HAP-1 (cell line): ENCODE data around the gene ATXN7L2.
A peak's percentile ranks its signal among the peaks of the same experiment; 100 is the strongest.
"Not testable (repeated sequence)": the region's sequence is repeated elsewhere in the genome, so short reads cannot be mapped to it uniquely, and the experiment has no call there.

Experiments used
- DNase-seq, 2 experiments: peaks; one replicate each; pipeline ENCODE4 v3.0.0-alpha.2; 2016 to 2020; ENCODE audit warnings: low spot score in 2 of 2
- H3K27me3 ChIP-seq: fragments of 250-450 bp; sonication (Bioruptor Pico); 2 replicates; pipeline ENCODE4 v1.5.1; 2020; ENCODE audit warnings: low read depth, mild to moderate bottlenecking, moderate library complexity
- H3K36me3 ChIP-seq: fragments of 250-450 bp; sonication (Bioruptor Pico); replicated peaks from 2 replicates; pipeline ENCODE4 v1.5.1; 2020; ENCODE audit warnings: mild to moderate bottlenecking
- H3K4me1 ChIP-seq: fragments of 250-450 bp; sonication (Bioruptor Pico); 2 replicates; pipeline ENCODE4 v1.5.1; 2020; ENCODE audit warnings: mild to moderate bottlenecking
- H3K4me3 ChIP-seq: fragments of 250-450 bp; sonication (Bioruptor Pico); 2 replicates; pipeline ENCODE4 v1.5.1; 2020; ENCODE audit warnings: mild to moderate bottlenecking, moderate library complexity
- H3K9me3 ChIP-seq: fragments of 250-450 bp; sonication (Bioruptor Pico); 2 replicates; pipeline ENCODE4 v1.5.1; 2020; ENCODE audit warnings: mild to moderate bottlenecking, moderate library complexity
- in situ Hi-C: fragments of 300-500 bp; cut with MboI; formaldehyde crosslinking; loops from 3 replicates; pipeline ENCODE4 v1.14.3; 2020; ENCODE audit warnings: low sequenced_read_pairs, inconsistent platforms, mixed read lengths

ATXN7L2 gene

DNA sequence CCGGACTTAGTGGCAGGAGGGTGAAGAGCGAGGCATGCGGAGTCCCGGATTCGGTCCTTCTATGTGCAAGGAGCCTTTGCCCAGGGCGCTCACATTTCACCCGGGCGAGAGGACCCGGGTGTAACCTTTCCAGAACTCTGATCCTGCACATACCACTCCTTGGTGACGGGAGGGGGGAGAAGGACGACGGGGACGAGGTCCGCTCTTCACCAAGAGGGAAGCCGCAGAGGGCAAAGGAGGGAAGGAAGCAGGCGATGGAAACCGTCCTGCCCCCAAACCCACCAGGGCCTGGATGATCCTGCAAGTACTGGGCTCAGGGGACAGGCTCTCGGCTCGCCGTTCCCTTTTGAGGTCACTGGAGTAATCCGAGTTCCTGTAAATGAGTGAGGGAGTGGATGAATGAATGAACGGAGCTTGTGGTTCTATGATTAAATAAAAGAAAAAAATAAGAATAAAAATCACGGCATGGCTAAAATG lies 16.4 kb upstream of the ATXN7L2 start:
- peak overlapping the region; percentile 43 for H3K4me3 ChIP-seq

DNA sequence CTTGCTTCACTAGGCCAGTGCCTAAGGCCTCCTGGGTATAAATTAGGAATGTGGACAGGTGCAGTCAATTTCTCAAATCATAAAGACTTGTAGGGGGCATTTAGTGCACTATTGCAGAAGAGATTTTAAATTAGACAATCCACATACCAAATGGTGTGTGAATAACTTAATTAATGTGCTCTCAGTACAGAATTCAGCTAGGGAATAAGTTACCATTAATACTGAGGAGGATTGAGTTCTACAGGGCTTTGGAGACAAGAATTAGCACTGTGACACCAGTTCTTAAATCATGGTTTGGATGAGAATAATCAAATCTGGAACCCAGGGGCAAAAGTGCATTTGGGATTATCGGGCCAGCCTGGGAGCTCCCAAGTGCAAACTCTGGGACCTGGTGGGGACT lies 15.6 kb upstream of the ATXN7L2 start:
- no peaks in the 10 kb centered on the region for H3K9me3 ChIP-seq
- no peak for DNase-seq
- peaks cover 31% of the 10 kb centered on the region for H3K4me1 ChIP-seq
- H3K36me3 ChIP-seq = no peaks in the 10 kb centered on the region
- H3K27me3 ChIP-seq = no peaks in the 10 kb centered on the region; the same call in none of the 2 replicates
- in situ Hi-C loops = no loop called here
- H3K4me3 ChIP-seq = no peak overlapping the region

More for the DNA sequence above, 16.4 kb upstream of the ATXN7L2 start:
- Histone ChIP-seq H3K27me3 (no peaks in the 10 kb centered on the region; the same call in none of the 2 replicates), H3K4me1 (peaks cover 31% of the 10 kb centered on the region), H3K9me3 (no peaks in the 10 kb centered on the region), H3K36me3 (no peaks in the 10 kb centered on the region)
- peak in 1 of 2 experiments; percentile 49 for DNase-seq
- in situ Hi-C loops = no loop called here

DNA sequence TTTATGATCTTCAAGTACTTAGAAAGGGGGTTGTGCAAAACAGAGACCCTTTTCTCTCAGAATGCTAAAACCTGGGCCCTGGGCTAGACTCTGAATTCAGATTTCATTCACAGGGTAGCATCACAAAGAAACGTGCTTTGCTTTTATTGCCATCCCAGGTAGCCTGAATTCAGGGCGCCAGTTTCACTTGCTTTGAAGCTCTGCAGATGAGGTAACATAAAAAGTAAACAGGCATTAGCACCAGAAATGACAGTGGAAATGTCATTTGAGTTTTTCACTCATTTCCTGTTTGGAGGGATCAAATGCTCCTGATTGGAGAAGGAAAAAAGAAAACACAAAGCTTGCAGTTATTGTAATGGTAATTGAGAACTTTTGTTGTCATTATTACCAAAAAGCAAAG lies 14.8 kb upstream of the ATXN7L2 start:
- peaks cover 31% of the 10 kb centered on the region for H3K4me1 ChIP-seq
- no peaks in the 10 kb centered on the region for H3K9me3 ChIP-seq
- no peak overlapping the region for H3K4me3 ChIP-seq
- in situ Hi-C loops = no loop called here
- no peaks in the 10 kb centered on the region for H3K36me3 ChIP-seq
- H3K27me3 ChIP-seq = no peaks in the 10 kb centered on the region; the same call in none of the 2 replicates
- peak in 1 of 2 experiments; percentile 87 for DNase-seq

DNA sequence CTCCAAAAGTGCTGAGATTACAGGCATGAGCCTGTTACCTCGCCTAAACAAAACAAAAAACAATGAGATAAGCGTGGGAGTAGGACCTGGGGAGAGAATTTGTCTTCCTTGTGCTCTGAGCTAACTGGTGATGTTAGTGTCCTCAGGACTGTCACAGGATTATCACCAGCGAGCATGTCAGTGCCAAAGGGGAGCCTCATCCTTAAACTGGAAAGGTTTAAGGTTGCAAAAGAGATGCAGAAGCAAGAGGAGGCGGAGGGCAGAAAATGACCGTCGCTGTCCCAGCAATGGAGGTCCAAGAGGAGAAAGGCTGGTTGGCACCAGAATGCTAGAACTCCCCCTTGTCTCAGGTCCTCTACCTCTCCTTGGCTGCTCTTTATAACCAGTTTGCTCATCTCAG lies 13.5 kb upstream of the ATXN7L2 start:
- no peaks in the 10 kb centered on the region; the same call in none of the 2 replicates for H3K27me3 ChIP-seq
- no peak overlapping the region for H3K4me3 ChIP-seq
- H3K36me3 ChIP-seq = no peaks in the 10 kb centered on the region
- peaks cover 25% of the 10 kb centered on the region for H3K4me1 ChIP-seq
- no peaks in the 10 kb centered on the region for H3K9me3 ChIP-seq
- in situ Hi-C loops = no loop called here
- DNase-seq = no peak

DNA sequence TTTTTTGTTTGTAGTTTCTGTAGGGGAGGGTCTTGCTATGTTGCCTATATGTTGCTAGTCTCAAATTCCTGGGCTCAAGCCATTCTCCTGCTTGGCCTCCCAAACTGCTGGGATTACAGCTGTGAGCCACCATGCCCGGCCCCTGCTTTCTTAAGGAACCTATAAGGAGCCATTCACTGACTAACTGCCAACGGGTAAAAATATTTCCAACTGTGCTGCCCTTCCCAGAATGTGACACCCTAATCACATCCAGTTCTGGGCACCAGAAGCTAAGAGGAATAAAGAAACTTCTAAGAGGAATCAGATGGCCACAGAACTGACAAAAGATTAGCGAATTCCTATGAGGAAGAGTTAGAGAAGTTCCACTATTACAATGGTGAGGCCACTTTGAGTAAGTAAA lies 10.9 kb upstream of the ATXN7L2 start:
- H3K4me1 ChIP-seq = peaks cover 17% of the 10 kb centered on the region
- H3K4me3 ChIP-seq = no peak overlapping the region
- H3K36me3 ChIP-seq = no peaks in the 10 kb centered on the region
- H3K9me3 ChIP-seq = no peaks in the 10 kb centered on the region
- no peaks in the 10 kb centered on the region; the same call in none of the 2 replicates for H3K27me3 ChIP-seq
- in situ Hi-C loops = no loop called here
- DNase-seq = no peak

DNA sequence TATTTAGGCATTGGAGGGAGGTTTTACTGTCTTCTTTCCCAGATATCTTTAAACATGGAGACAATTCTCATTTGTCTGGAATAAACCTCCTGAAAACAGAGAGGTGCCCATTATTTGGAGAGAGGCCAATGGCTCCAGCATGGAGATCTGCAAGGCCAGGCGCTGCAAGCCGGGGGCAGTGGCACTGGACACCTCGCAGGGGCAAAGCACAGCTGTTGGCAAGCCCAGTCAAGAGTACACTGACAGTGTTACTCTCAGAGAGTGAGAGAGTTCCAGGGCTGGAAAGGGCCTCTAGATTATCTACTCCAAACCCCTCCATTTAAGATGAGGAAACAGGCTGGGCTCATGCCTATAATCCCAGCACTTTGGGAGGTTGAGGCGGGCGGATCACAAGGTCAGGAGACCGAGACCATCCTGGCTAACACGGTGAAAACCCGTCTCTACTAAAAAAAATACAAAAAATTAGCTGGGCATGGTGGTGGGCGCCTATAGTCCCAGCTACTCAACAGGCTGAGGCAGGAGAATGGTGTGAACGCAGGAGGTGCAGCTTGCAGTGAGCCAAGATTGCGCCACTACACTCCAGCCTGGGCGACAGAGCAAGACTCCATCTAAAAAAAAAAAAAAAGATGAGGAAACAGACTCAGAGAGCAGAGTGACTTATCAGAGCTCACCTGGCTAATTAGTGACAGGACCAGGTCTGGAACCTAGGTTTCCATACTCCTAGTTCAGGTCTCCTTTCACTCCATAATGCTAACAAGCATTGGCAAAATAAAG lies 10.2 kb upstream of the ATXN7L2 start:
- H3K27me3 ChIP-seq, DNase-seq, H3K9me3 ChIP-seq, H3K36me3 ChIP-seq, in situ Hi-C loops, H3K4me3 ChIP-seq: not testable (repeated sequence)
- H3K4me1 ChIP-seq = peaks cover 11% of the 10 kb centered on the region

DNA sequence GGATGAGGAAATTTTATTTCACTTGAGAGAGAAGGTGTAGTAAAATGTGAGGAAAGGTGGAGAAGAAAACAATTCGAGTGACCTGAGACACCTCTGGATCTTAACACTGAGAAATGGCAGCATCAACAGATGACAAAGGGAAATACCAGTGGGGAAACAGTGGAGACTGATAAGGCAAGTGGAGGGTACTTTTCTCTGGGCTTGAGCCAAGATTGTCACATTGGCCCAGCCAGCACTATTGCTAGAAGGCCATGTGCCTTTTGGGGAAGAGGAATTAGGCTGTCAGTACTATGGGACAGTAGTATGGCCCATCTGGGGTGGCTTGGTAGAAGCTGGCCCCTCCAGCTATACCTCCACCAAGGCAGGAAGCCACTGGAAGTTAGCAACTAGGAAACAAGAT lies 9.0 kb upstream of the ATXN7L2 start:
- Histone ChIP-seq H3K36me3 (no peaks in the 10 kb centered on the region), H3K9me3 (no peaks in the 10 kb centered on the region), H3K4me1 (no peaks in the 10 kb centered on the region), H3K4me3 (no peak overlapping the region), H3K27me3 (no peaks in the 10 kb centered on the region; the same call in none of the 2 replicates)
- in situ Hi-C loops = no loop called here
- DNase-seq = no peak

DNA sequence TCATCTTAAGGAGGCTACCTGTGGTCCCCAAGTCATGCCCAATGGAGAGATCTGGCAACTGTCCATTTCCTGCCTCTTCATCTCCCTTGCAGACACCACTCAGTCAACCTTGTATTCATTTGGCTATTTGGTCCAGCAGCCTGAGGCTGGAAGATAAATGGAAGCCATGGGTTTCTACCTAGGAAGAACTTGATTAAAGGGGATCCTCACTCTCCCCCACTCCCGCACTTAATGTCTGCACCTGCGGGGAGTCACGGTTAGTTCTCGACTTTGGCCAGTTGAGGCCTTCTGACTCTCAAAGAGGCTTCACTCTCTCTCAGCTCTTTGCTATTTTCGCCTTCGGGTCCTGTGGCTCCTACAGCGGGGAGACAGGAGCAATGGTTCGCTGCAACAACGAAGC lies 8.4 kb upstream of the ATXN7L2 start:
- in situ Hi-C loops = no loop called here
- no peaks in the 10 kb centered on the region for H3K4me1 ChIP-seq
- no peak for DNase-seq
- H3K4me3 ChIP-seq = no peak overlapping the region
- no peaks in the 10 kb centered on the region for H3K36me3 ChIP-seq
- H3K9me3 ChIP-seq = no peaks in the 10 kb centered on the region
- H3K27me3 ChIP-seq = no peaks in the 10 kb centered on the region; the same call in none of the 2 replicates

DNA sequence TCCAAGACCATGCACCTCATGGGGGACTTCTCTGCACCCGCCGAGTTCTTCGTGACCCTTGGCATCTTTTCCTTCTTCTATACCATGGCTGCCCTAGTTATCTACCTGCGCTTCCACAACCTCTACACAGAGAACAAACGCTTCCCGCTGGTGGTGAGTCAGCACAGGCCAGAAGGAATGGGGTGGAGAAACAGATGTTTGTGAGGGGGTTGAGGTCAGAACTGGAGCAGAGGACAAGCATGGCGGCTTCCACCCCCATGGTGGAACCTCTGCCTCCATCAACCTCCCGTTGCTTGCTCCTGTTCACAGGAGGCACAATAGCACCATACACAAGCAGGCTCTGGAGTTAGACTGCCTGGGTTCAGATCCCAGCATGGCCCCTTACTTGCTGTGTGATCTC lies 6.9 kb upstream of the ATXN7L2 start:
- DNase-seq = no peak
- no peaks in the 10 kb centered on the region for H3K27me3 ChIP-seq
- no peak overlapping the region for H3K4me3 ChIP-seq
- no peaks in the 10 kb centered on the region for H3K4me1 ChIP-seq
- no peaks in the 10 kb centered on the region for H3K9me3 ChIP-seq
- H3K36me3 ChIP-seq = no peaks in the 10 kb centered on the region
- in situ Hi-C loops = no loop called here

DNA sequence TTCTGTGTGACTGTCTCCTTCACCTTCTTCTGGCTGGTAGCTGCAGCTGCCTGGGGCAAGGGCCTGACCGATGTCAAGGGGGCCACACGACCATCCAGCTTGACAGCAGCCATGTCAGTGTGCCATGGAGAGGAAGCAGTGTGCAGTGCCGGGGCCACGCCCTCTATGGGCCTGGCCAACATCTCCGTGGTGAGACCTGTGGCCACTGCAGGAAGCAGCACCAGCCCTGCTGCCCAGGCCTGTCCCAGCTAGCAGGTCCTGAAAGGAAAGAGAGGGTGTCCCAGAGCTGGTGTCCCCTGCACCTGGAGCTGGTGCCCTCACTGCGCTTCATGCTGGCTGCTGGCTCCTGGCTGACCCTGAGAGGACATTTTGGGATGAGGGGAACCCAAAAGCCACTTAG lies 5.9 kb upstream of the ATXN7L2 start:
- in situ Hi-C loops = no loop called here
- DNase-seq = no peak
- H3K9me3 ChIP-seq = no peaks in the 10 kb centered on the region
- no peak overlapping the region for H3K4me3 ChIP-seq
- no peaks in the 10 kb centered on the region for H3K36me3 ChIP-seq
- H3K27me3 ChIP-seq = no peaks in the 10 kb centered on the region
- peaks cover under 1% of the 10 kb centered on the region; the same call in 1 of the 2 replicates for H3K4me1 ChIP-seq

DNA sequence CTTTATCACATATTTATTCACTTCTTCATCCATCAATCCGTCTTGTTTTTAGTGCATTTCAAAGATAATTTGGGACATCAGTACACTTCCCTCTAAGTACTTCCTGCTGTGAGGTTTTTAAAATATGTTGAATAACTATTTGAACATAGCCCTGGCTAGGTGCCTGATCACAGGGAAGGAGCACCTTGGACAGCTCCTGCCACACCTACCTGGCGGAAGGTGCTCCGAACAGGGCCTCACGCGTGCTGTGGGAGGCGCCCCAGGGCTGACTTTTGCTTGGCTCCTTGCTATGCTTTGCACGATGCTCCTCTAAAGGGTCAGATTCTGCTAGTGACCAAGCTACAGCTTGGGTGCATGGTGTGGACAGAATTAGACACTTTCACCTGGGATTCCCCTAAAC lies 4.9 kb upstream of the ATXN7L2 start:
- in situ Hi-C loops = no loop called here
- no peak overlapping the region for H3K4me3 ChIP-seq
- no peaks in the 10 kb centered on the region for H3K9me3 ChIP-seq
- H3K36me3 ChIP-seq = no peaks in the 10 kb centered on the region
- no peak for DNase-seq
- H3K27me3 ChIP-seq = no peaks in the 10 kb centered on the region
- peaks cover 5% of the 10 kb centered on the region for H3K4me1 ChIP-seq

DNA sequence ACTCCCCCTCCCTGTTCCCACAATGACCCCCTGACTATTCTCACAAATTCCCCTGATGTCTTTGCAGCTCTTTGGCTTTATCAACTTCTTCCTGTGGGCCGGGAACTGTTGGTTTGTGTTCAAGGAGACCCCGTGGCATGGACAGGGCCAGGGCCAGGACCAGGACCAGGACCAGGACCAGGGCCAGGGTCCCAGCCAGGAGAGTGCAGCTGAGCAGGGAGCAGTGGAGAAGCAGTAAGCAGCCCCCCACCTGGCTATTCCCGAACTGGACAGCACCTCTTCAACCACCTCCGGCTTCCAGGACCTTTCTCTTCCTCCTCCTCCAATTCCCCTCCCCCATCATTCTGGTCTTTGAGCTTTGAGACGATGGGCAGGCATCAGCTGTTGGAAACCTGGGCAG lies 4.4 kb upstream of the ATXN7L2 start:
- Histone ChIP-seq H3K36me3 (no peaks in the 10 kb centered on the region), H3K27me3 (no peaks in the 10 kb centered on the region), H3K4me1 (peaks cover 5% of the 10 kb centered on the region), H3K9me3 (no peaks in the 10 kb centered on the region), H3K4me3 (no peak overlapping the region)
- in situ Hi-C loops = no loop called here
- DNase-seq = no peak

DNA sequence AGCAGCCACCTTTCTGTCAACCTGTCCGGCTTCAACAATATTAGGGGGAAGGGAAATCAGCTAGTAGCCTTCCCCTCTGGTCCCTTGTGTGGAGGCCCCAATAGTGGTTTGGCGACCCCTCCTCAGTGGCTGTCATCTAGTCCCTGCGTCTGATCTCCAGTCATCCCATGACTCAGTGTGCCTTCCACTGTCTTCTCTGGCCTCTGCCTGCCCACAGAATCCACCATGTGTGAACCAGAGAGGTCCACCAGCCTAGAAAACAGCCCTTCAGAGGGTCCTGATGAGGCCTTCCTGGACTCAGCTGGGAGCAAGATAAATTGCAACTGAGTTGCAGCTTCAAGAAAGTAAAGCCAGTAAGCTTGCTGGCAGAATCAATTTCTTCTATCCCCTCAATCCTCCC lies 3.8 kb upstream of the ATXN7L2 start:
- H3K27me3 ChIP-seq = no peaks in the 10 kb centered on the region

DNA sequence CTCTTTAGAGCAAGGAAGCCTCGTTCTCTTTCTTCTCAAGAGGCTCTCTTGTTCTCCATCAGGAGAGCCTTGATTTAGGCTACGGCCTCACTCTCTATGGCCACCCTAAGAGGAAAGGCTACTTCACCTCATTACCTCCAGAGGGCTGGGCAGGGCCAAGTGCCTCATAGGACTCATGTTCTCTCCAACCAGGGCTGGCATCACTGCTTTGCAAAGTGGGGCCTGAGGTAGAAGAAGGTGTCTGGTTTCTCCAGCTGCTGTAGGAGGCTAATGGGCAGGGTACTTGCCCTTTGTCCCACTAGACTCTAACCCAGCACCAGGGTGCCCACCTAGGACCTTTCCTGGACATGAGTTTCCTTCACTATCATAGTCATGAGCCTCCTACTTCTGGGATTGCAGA lies 2.1 kb upstream of the ATXN7L2 start:
- no peak overlapping the region for H3K4me3 ChIP-seq
- no peaks in the 10 kb centered on the region for H3K27me3 ChIP-seq
- in situ Hi-C loops = no loop called here
- H3K36me3 ChIP-seq = no peaks in the 10 kb centered on the region
- H3K4me1 ChIP-seq = peaks cover 10% of the 10 kb centered on the region
- H3K9me3 ChIP-seq = no peaks in the 10 kb centered on the region
- DNase-seq = no peak

More for the DNA sequence above, 3.8 kb upstream of the ATXN7L2 start:
- no peaks in the 10 kb centered on the region for H3K36me3 ChIP-seq
- no peaks in the 10 kb centered on the region for H3K9me3 ChIP-seq
- H3K4me3 ChIP-seq = no peak overlapping the region
- H3K4me1 ChIP-seq = peaks cover 10% of the 10 kb centered on the region
- in situ Hi-C loops = no loop called here
- no peak for DNase-seq
